ENCODE results near the gene SFT2D2. TPM values are rescaled to one million over a fixed set of nuclear protein-coding genes. Genes with fewer than 3 reads are reported as not detected.

The SFT2D2 gene
- total and polyA plus RNA-seq, 2 of the 8 experiments (the other 6 are each of a cell fraction or from before 2014, with no cell fraction given): 9.0 to 29.0 TPM

DNA sequence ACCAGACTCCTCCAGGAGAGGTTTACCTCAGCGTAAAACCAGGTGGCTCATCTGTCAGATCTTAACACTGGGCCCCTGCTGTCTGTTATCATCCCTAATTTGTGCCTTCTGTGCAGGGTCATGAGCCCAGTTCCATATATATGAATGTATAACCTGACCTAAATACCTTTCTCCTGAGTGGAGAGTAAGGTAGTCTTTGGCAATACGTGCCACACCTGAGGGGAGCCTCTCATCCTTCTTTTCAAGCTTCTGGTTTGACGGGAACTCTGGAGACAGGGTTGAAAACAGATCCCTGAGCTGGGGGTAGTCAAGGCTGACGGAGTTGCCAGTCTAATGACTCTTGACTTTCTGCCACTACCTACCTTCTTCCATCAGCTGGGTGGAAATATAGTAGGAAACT is 4.1 kb downstream of the SFT2D2 start:
- no peak overlapping the region for H4K8ac ChIP-seq (ENCODE audit: extremely low read depth, insufficient read depth, low read length)
- no peaks in the 10 kb centered on the region for H3K9me3 ChIP-seq (ENCODE audit: insufficient read depth in 2 of 2, low read depth in 1 of 2, low read length in 1 of 2)
- H3K79me2 ChIP-seq (ENCODE audit: control insufficient read depth in 1 of 2, insufficient read depth in 2 of 2, low read length in 2 of 2): peaks cover 3 to 33% of the 10 kb centered on the region in 2 experiments; a peak in 3 of 4 replicates
- DNase-seq (ENCODE audit: low read depth in 1 of 2, low spot score in 2 of 2) (no peak), FAIRE-seq (no peak)
- peaks cover 0 to 2% of the 10 kb centered on the region in 2 experiments for H4K20me1 ChIP-seq (replicated peaks in 1 of 2; ENCODE audit: control insufficient read depth in 1 of 2, insufficient read depth in 2 of 2, low read length in 2 of 2)
- H3K4ac ChIP-seq (replicated peaks; ENCODE audit: insufficient read length, low read depth, low read length): no peak overlapping the region
- no peak overlapping the region for H3K18ac ChIP-seq (ENCODE audit: extremely low read depth, low read length)
- no peak overlapping the region for H3K56ac ChIP-seq (replicated peaks; ENCODE audit: insufficient read length, low read depth, low read length)
- TF ChIP-seq KDM1A (IDR thresholded peaks at IDR 0.05; ENCODE audit: borderline replicate concordance, low read length) (no peak), CHD2 (IDR thresholded peaks at IDR 0.05; ENCODE audit: low read length) (no peak), KDM4A (IDR thresholded peaks at IDR 0.05; ENCODE audit: low read depth, low read length, severe bottlenecking) (no peak), RAD21 (IDR thresholded peaks at IDR 0.05 in 1 of 2, conservative IDR thresholded peaks at IDR 0.05 in 1 of 2; ENCODE audit: low read depth in 2 of 2, low read length in 2 of 2) (no peak), GTF2F1 (IDR thresholded peaks at IDR 0.05; ENCODE audit: borderline replicate concordance, low read depth, low read length) (no peak), RNF2 (IDR thresholded peaks at IDR 0.05; ENCODE audit: borderline replicate concordance, low read depth, low read length, missing control alignments, poor library complexity, severe bottlenecking) (no peak), MAFK (IDR thresholded peaks at IDR 0.05; ENCODE audit: low read depth, low read length) (no peak), SIRT6 (IDR thresholded peaks at IDR 0.05; ENCODE audit: low read length) (no peak), HDAC6 (IDR thresholded peaks at IDR 0.05; ENCODE audit: low read depth, low read length) (no peak), TEAD4 (IDR thresholded peaks at IDR 0.05; ENCODE audit: low read depth, low read length) (no peak), HDAC2 (IDR thresholded peaks at IDR 0.05; ENCODE audit: borderline replicate concordance in 1 of 2, low read depth in 2 of 2, low read length in 2 of 2) (no peak), BACH1 (IDR thresholded peaks at IDR 0.05; ENCODE audit: low read length) (no peak), CEBPB (IDR thresholded peaks at IDR 0.05; ENCODE audit: low read depth, low read length) (no peak), TAF1 (IDR thresholded peaks at IDR 0.05; ENCODE audit: low read depth, low read length) (no peak)
- 95% methylated on average over 4 of the region's 4 CpGs; no CpG with 5 or more reads in 1 of the 2 experiments for WGBS, 2 experiments (ENCODE audit: extremely low coverage in 1 of 2, insufficient coverage in 1 of 2, insufficient read length in 1 of 2, insufficient replicate concordance in 2 of 2, low coverage in 1 of 2, low lambda C conversion rate in 2 of 2, missing lambda C conversion rate in 1 of 2)
- ChIA-PET POLR2A (ENCODE audit: partially characterized antibody) (interaction anchor here (0.9 kb wide), 1 partner anchor 11 kb away, joined by 3 read pairs; no protein-coding TSS in a partner anchor), CTCF (ENCODE audit: partially characterized antibody) (interaction anchor here (0.7 to 2.3 kb wide), 7 partner anchors 8 to 138 kb away, joined by 3 to 6 read pairs (median 3); no protein-coding TSS in a partner anchor)
- no peak overlapping the region for H3K9ac ChIP-seq (replicated peaks in 1 of 4; ENCODE audit: extremely low read depth in 1 of 4, low read depth in 3 of 4, low read length in 3 of 4)
- no peak overlapping the region for H3K14ac ChIP-seq (ENCODE audit: insufficient read length)
- no peak overlapping the region for H2BK5ac ChIP-seq (ENCODE audit: low read depth, low read length)
- H3K36me3 ChIP-seq (ENCODE audit: control insufficient read depth in 2 of 4, insufficient read depth in 4 of 4, low read length in 3 of 4): peaks cover 0 to 12% (median 0%) of the 10 kb centered on the region in 4 experiments; a peak in 3 of 8 replicates
- peaks cover 2% of the 10 kb centered on the region; the same call in 1 of the 2 replicates for H3K79me1 ChIP-seq (ENCODE audit: low read depth, low read length)
- no peak overlapping the region for H3K4me2 ChIP-seq (ENCODE audit: insufficient read depth in 1 of 2, low read depth in 2 of 2, low read length in 2 of 2)
- H2AFZ ChIP-seq (ENCODE audit: low read length): no peak overlapping the region
- H3K4me3 ChIP-seq (ENCODE audit: extremely low read depth in 1 of 4, insufficient read depth in 2 of 4, low read depth in 3 of 4, low read length in 4 of 4): no peak overlapping the region
- no peaks in the 10 kb centered on the region for H3K27me3 ChIP-seq (replicated peaks in 1 of 4; ENCODE audit: control insufficient read depth in 3 of 4, extremely low read depth in 1 of 4, insufficient read depth in 3 of 4, low read length in 3 of 4)
- H2BK120ac ChIP-seq (replicated peaks; ENCODE audit: low read depth, low read length): no peak overlapping the region
- H2BK15ac ChIP-seq (ENCODE audit: low read length): no peak overlapping the region
- H3K23ac ChIP-seq (ENCODE audit: insufficient read length): no peak overlapping the region
- H3K27ac ChIP-seq (ENCODE audit: low read depth, low read length): no peak overlapping the region
- H4K5ac ChIP-seq (ENCODE audit: insufficient read length, low read depth, low read length): no peak overlapping the region
- H3K4me1 ChIP-seq (replicated peaks in 1 of 4; ENCODE audit: control insufficient read depth in 3 of 4, insufficient read depth in 4 of 4, low read length in 3 of 4): peaks cover 0 to 6% (median 3%) of the 10 kb centered on the region in 4 experiments; a peak in 2 of 7 replicates
- no peak overlapping the region for H2AK5ac ChIP-seq (ENCODE audit: low read depth, low read length)
- peaks cover 6% of the 10 kb centered on the region; the same call in 1 of the 2 replicates for H3K23me2 ChIP-seq (ENCODE audit: low read depth, low read length)
- H2BK20ac ChIP-seq (ENCODE audit: low read length): no peak overlapping the region
- no peak overlapping the region for H4K91ac ChIP-seq (replicated peaks; ENCODE audit: insufficient read length, low read length)
- H2BK12ac ChIP-seq (ENCODE audit: low read depth, low read length): no peak overlapping the region

Data from H1 (cell line).